GM23338 (cell line): ENCODE data around the gene CATSPERD. TPM values are rescaled to one million over a fixed set of nuclear protein-coding genes. Genes with fewer than 3 reads are reported as not detected.
"Not testable (repeated sequence)": the region's sequence is repeated elsewhere in the genome, so short reads cannot be mapped to it uniquely, and the experiment has no call there.

ENCODE experiments used
- ATAC-seq: fragments of 200-7000 bp; cut with Tn5 transposase; 3 replicates; pipeline ENCODE4 v1.9.1; 2020
- DNase-seq: peaks from one replicate; pipeline ENCODE4 v3.0.0-alpha.2; 2015; ENCODE audit warnings: low spot score
- H2AFZ ChIP-seq: fragments of 200-600 bp; sonication (generic); 2 replicates; pipeline ENCODE4 v1.8.0; 2016; ENCODE audit warnings: antibody characterized with exemption, mild to moderate bottlenecking, moderate library complexity
- H3F3A ChIP-seq: fragments of 200-600 bp; sonication (generic); replicated peaks from 2 replicates; pipeline ENCODE4 v1.8.0; 2017; ENCODE audit warnings: antibody characterized with exemption, mixed run types, low read depth
- H3K27ac ChIP-seq: fragments of 200-600 bp; sonication (generic); 2 replicates; pipeline ENCODE4 v1.6.1; 2016; ENCODE audit warnings: low read depth
- H3K27me3 ChIP-seq: fragments of 200-600 bp; sonication (generic); 2 replicates; pipeline ENCODE4 v1.8.0; 2016; ENCODE audit warnings: mild to moderate bottlenecking, mixed run types, moderate library complexity; ENCODE audit not compliant: insufficient read depth
- H3K36me3 ChIP-seq: fragments of 200-600 bp; sonication (generic); 2 replicates; pipeline ENCODE4 v1.8.0; 2016; ENCODE audit warnings: mild to moderate bottlenecking; ENCODE audit not compliant: insufficient read depth
- H3K4me1 ChIP-seq: fragments of 200-600 bp; sonication (generic); 2 replicates; pipeline ENCODE4 v1.8.0; 2016; ENCODE audit warnings: mild to moderate bottlenecking, moderate library complexity; ENCODE audit not compliant: insufficient read depth
- H3K4me2 ChIP-seq: fragments of 200-600 bp; sonication (generic); 2 replicates; pipeline ENCODE4 v1.7.1; 2017; ENCODE audit warnings: mixed run types
- H3K4me3 ChIP-seq: fragments of 200-600 bp; sonication (generic); 2 replicates; pipeline ENCODE4 v1.6.1; 2016; ENCODE audit warnings: mixed run types
- H3K79me2 ChIP-seq: fragments of 200-600 bp; sonication (generic); replicated peaks from 2 replicates; pipeline ENCODE4 v1.8.0; 2017; ENCODE audit warnings: mild to moderate bottlenecking; ENCODE audit not compliant: insufficient read depth
- H3K9me2 ChIP-seq: fragments of 200-600 bp; sonication (generic); 2 replicates; pipeline ENCODE4 v1.8.0; 2017; ENCODE audit not compliant: insufficient read depth
- H4K20me1 ChIP-seq: fragments of 200-600 bp; sonication (generic); replicated peaks from 2 replicates; pipeline ENCODE4 v1.8.0; 2017; ENCODE audit warnings: mild to moderate bottlenecking; ENCODE audit not compliant: insufficient read depth
- H3K27ac Mint-ChIP-seq: 2 replicates; pipeline ENCODE4 v1.8.0; 2020; ENCODE audit warnings: inconsistent platforms, mild to moderate bottlenecking, moderate library complexity, mixed read lengths
- H3K27me3 Mint-ChIP-seq: 3 replicates; pipeline ENCODE4 v1.8.0; 2022; ENCODE audit warnings: low read depth, mild to moderate bottlenecking, moderate library complexity, mixed read lengths, inconsistent platforms; ENCODE audit not compliant: insufficient read depth, poor library complexity
- H3K36me3 Mint-ChIP-seq: 3 replicates; pipeline ENCODE4 v1.8.0; 2021; ENCODE audit warnings: low read depth, mild to moderate bottlenecking, inconsistent platforms, moderate library complexity, mixed read lengths
- H3K4me1 Mint-ChIP-seq: 3 replicates; pipeline ENCODE4 v1.8.0; 2020; ENCODE audit warnings: mild to moderate bottlenecking, inconsistent platforms, mixed read lengths
- H3K4me3 Mint-ChIP-seq: 3 replicates; pipeline ENCODE4 v1.8.0; 2021; ENCODE audit warnings: moderate library complexity, mild to moderate bottlenecking, inconsistent platforms, mixed read lengths
- H3K9me3 Mint-ChIP-seq: 3 replicates; pipeline ENCODE4 v1.8.0; 2020; ENCODE audit warnings: moderate library complexity, mild to moderate bottlenecking, inconsistent platforms, mixed read lengths
- CREB1 ChIP-seq: fragments of 250-450 bp; sonication (Bioruptor Pico); IDR thresholded peaks from 2 replicates; pipeline ENCODE4 v1.5.0; 2020; ENCODE audit warnings: low read depth, mild to moderate bottlenecking, moderate library complexity
- EZH2 ChIP-seq: fragments of 200-600 bp; sonication (generic); IDR thresholded peaks from one replicate; pipeline ENCODE4 v1.8.0; 2017; ENCODE audit warnings: antibody characterized with exemption, mild to moderate bottlenecking, low read depth; ENCODE audit not compliant: unreplicated experiment
- JUNB ChIP-seq: IDR thresholded peaks from one replicate; pipeline ENCODE4 v1.6.1; 2016; ENCODE audit warnings: antibody characterized with exemption; ENCODE audit not compliant: unreplicated experiment
- REST ChIP-seq: IDR thresholded peaks from one replicate; pipeline ENCODE4 v1.6.1; 2018; ENCODE audit warnings: antibody characterized with exemption; ENCODE audit not compliant: unreplicated experiment
- STAT1 ChIP-seq: IDR thresholded peaks from one replicate; pipeline ENCODE4 v1.6.1; 2016; ENCODE audit warnings: antibody characterized with exemption; ENCODE audit not compliant: unreplicated experiment
- ZNF114 ChIP-seq: fragments of 250-450 bp; sonication (Bioruptor Pico); IDR thresholded peaks from 2 replicates; pipeline ENCODE4 v1.5.0; 2020; ENCODE audit warnings: mild to moderate bottlenecking, moderate library complexity
- polyA plus RNA-seq: library from polyadenylated mRNA; unstranded; fragments of >200 nt; fragmentation: Nextera tagmentation; extraction: Ambion mirVana; gene quantifications from 2 replicates; pipeline ENCODE4 v1.2.1, GENCODE V29; 2016
- total RNA-seq: library from RNA; depleted of rRNA; stranded (reverse); fragments of >200 nt; shearing (Covaris generic); gene quantifications from 2 replicates; pipeline ENCODE4 v1.2.3, GENCODE V29; 2014
- TF ChIP-seq, protein P1 (sequence below), 2 experiments: fragments of 200-600 bp in 1 of 2; sonication (generic) in 1 of 2; conservative IDR thresholded peaks; 2 replicates each; pipeline versions ENCODE4 v1.5.1 to v1.6.1; 2016 to 2017; ENCODE audit warnings: antibody characterized with exemption in 2 of 2, low read depth in 2 of 2, mild to moderate bottlenecking in 2 of 2, moderate library complexity in 1 of 2

The CATSPERD gene
- total and polyA plus RNA-seq, 2 experiments from 2014 or later, result 0.17 TPM; not detected in 1

- no peaks in the 10 kb centered on the region for H3K4me1 Mint-ChIP-seq
- peaks cover 10% of the 10 kb centered on the region; the same call in 1 of the 2 replicates for H3K36me3 ChIP-seq
- DNase-seq (peak; percentile 0), ATAC-seq (no peak)
- H3K27ac ChIP-seq, result no peak overlapping the region
- H3K9me3 Mint-ChIP-seq, result peaks cover 9% of the 10 kb centered on the region
- H3K9me2 ChIP-seq, result no peaks in the 10 kb centered on the region
- H3K27me3 ChIP-seq, result no peaks in the 10 kb centered on the region
- TF ChIP-seq JUNB (no peak), STAT1 (no peak)
- TF ChIP-seq, protein P1, sequence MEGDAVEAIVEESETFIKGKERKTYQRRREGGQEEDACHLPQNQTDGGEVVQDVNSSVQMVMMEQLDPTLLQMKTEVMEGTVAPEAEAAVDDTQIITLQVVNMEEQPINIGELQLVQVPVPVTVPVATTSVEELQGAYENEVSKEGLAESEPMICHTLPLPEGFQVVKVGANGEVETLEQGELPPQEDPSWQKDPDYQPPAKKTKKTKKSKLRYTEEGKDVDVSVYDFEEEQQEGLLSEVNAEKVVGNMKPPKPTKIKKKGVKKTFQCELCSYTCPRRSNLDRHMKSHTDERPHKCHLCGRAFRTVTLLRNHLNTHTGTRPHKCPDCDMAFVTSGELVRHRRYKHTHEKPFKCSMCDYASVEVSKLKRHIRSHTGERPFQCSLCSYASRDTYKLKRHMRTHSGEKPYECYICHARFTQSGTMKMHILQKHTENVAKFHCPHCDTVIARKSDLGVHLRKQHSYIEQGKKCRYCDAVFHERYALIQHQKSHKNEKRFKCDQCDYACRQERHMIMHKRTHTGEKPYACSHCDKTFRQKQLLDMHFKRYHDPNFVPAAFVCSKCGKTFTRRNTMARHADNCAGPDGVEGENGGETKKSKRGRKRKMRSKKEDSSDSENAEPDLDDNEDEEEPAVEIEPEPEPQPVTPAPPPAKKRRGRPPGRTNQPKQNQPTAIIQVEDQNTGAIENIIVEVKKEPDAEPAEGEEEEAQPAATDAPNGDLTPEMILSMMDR (conservative IDR thresholded peaks at IDR 0.05; ENCODE audit: low read depth in 2 of 2), result no peak
- H3K27me3 Mint-ChIP-seq, result peaks cover 31% of the 10 kb centered on the region
- peaks cover 7% of the 10 kb centered on the region; the same call in 1 of the 2 replicates for H4K20me1 ChIP-seq
- no peak overlapping the region for H3K4me3 Mint-ChIP-seq
- peaks cover 83% of the 10 kb centered on the region for H3K36me3 Mint-ChIP-seq
- no peak overlapping the region for H3K4me3 ChIP-seq
- no peak overlapping the region for H3K27ac Mint-ChIP-seq
- H2AFZ ChIP-seq, result no peak overlapping the region
- H3K4me1 ChIP-seq, result no peaks in the 10 kb centered on the region
- no peaks in the 10 kb centered on the region for H3K79me2 ChIP-seq
- no peaks in the 10 kb centered on the region; the same call in 1 of the 2 replicates for H3F3A ChIP-seq
- no peak overlapping the region for H3K4me2 ChIP-seq
Measured at GRCh38 chr19:5700455-5701092, 19.9 kb upstream of the CATSPERD start.

GRCh38 chr19:5702053-5702410 is 18.4 kb upstream of the CATSPERD start:
- not testable (repeated sequence) for H3K27ac ChIP-seq, H3K27me3 ChIP-seq, H3K4me2 ChIP-seq, ATAC-seq, H3K9me3 Mint-ChIP-seq, H3K4me1 ChIP-seq, H4K20me1 ChIP-seq, H3K4me3 Mint-ChIP-seq, H2AFZ ChIP-seq, H3K27ac Mint-ChIP-seq, H3K4me3 ChIP-seq, H3K79me2 ChIP-seq, H3F3A ChIP-seq, H3K9me2 ChIP-seq, DNase-seq, H3K4me1 Mint-ChIP-seq
- Mint-ChIP-seq H3K36me3 (peaks cover 91% of the 10 kb centered on the region), H3K27me3 (peaks cover 25% of the 10 kb centered on the region)
- H3K36me3 ChIP-seq, result peaks cover 18% of the 10 kb centered on the region; the same call in 1 of the 2 replicates

- no peak overlapping the region for H3K27ac Mint-ChIP-seq
- H3K36me3 Mint-ChIP-seq, result peaks cover 89% of the 10 kb centered on the region
- no peaks in the 10 kb centered on the region for H3K27me3 ChIP-seq
- no peak for DNase-seq
- H3K9me2 ChIP-seq, result no peaks in the 10 kb centered on the region
- peaks cover 18% of the 10 kb centered on the region; the same call in 1 of the 2 replicates for H3K36me3 ChIP-seq
- no peaks in the 10 kb centered on the region for H3K4me1 ChIP-seq
- TF ChIP-seq CREB1 (CRISPR knock-in tag) (no peak), REST (no peak), EZH2 (no peak), ZNF114 (CRISPR knock-in tag) (no peak)
- H3K4me3 ChIP-seq, result no peak overlapping the region
- H3K4me3 Mint-ChIP-seq, result no peak overlapping the region
- no peak overlapping the region for H2AFZ ChIP-seq
- no peaks in the 10 kb centered on the region; the same call in 1 of the 2 replicates for H3F3A ChIP-seq
- peaks cover 22% of the 10 kb centered on the region for H3K27me3 Mint-ChIP-seq
- H4K20me1 ChIP-seq, result peaks cover 7% of the 10 kb centered on the region; the same call in 1 of the 2 replicates
- no peaks in the 10 kb centered on the region for H3K79me2 ChIP-seq
- no peaks in the 10 kb centered on the region; the same call in 2 of the 3 replicates for H3K4me1 Mint-ChIP-seq
- ATAC-seq, result no peak
- peaks cover 9% of the 10 kb centered on the region for H3K9me3 Mint-ChIP-seq
- H3K4me2 ChIP-seq, result no peak overlapping the region
- H3K27ac ChIP-seq, result no peak overlapping the region
Measured at GRCh38 chr19:5703819-5704818, 16.3 kb upstream of the CATSPERD start.
